Activated T-helper 2 cell treated with anti-CD3 and anti-CD28 coated beads, Interferon-gamma antibody, Interleukin-2, Interleukin-4, amounts not matched to agents 10 μg/mL and 5 μg/mL and 100 μg/mL, durations not matched to agents 14 hours and 24 hours and 36 hours (primary cell): Measurements from ENCODE around the gene ZBTB12. TPM values are rescaled to one million over a fixed set of nuclear protein-coding genes. Genes with fewer than 3 reads are reported as not detected.
"Not testable (repeated sequence)": the region's sequence is repeated elsewhere in the genome, so short reads cannot be mapped to it uniquely, and the experiment has no call there.

Experiments used
- DNase-seq: peaks from one replicate; pipeline ENCODE4 v3.0.0; 2021; ENCODE audit warnings: low spot score
- H3K27ac Mint-ChIP-seq: one replicate; pipeline ENCODE4 v1.8.0; 2021; ENCODE audit warnings: mixed read lengths
- H3K27me3 Mint-ChIP-seq: one replicate; pipeline ENCODE4 v1.8.0; 2021; ENCODE audit warnings: low read depth, mixed read lengths
- H3K36me3 Mint-ChIP-seq: one replicate; pipeline ENCODE4 v1.8.0; 2021; ENCODE audit warnings: low read depth, mixed read lengths
- H3K4me1 Mint-ChIP-seq: one replicate; pipeline ENCODE4 v1.8.0; 2021; ENCODE audit warnings: low read depth, mixed read lengths
- H3K4me3 Mint-ChIP-seq: one replicate; pipeline ENCODE4 v1.8.0; 2021; ENCODE audit warnings: low read depth, mild to moderate bottlenecking, moderate library complexity, mixed read lengths
- H3K9me3 Mint-ChIP-seq: one replicate; pipeline ENCODE4 v1.8.0; 2021; ENCODE audit warnings: mixed read lengths
- intact Hi-C: fragments of 100-400 bp; cut with micrococcal nuclease; formaldehyde crosslinking; loops from one replicate; pipeline ENCODE4 v1.15.1; 2023
- total RNA-seq: library from RNA; stranded (reverse); gene quantifications from 2 replicates; pipeline ENCODE4 v1.2.3, GENCODE V29; 2022

ZBTB12 gene
- total RNA-seq, 1 donor from 2014 or later: 4.9 TPM

- intact Hi-C loops: no loop called here
- H3K4me1 Mint-ChIP-seq: peaks cover 6% of the 10 kb centered on the region
- no peak overlapping the region for H3K27ac Mint-ChIP-seq
- no peaks in the 10 kb centered on the region for H3K9me3 Mint-ChIP-seq
- H3K27me3 Mint-ChIP-seq: peaks cover 2% of the 10 kb centered on the region
- DNase-seq: no peak
- H3K36me3 Mint-ChIP-seq: peaks cover 6% of the 10 kb centered on the region
- H3K4me3 Mint-ChIP-seq: no peak overlapping the region
Observed at GRCh38 chr6:31874836-31875572, 26.9 kb downstream of the ZBTB12 start.

- intact Hi-C loops: no loop called here
- H3K4me1 Mint-ChIP-seq: peaks cover 6% of the 10 kb centered on the region
- H3K4me3 Mint-ChIP-seq: no peak overlapping the region
- DNase-seq: no peak
- no peak overlapping the region for H3K27ac Mint-ChIP-seq
- H3K9me3 Mint-ChIP-seq: no peaks in the 10 kb centered on the region
- no peaks in the 10 kb centered on the region for H3K36me3 Mint-ChIP-seq
- peaks cover 2% of the 10 kb centered on the region for H3K27me3 Mint-ChIP-seq
Observed at GRCh38 chr6:31874084-31874670, 27.7 kb downstream of the ZBTB12 start.

- H3K36me3 Mint-ChIP-seq: no peaks in the 10 kb centered on the region
- no peaks in the 10 kb centered on the region for H3K9me3 Mint-ChIP-seq
- intact Hi-C loops: no loop called here
- peaks cover 2% of the 10 kb centered on the region for H3K27me3 Mint-ChIP-seq
- no peak for DNase-seq
- H3K4me3 Mint-ChIP-seq: no peak overlapping the region
- H3K4me1 Mint-ChIP-seq: peaks cover 6% of the 10 kb centered on the region
- H3K27ac Mint-ChIP-seq: no peak overlapping the region
Observed at GRCh38 chr6:31871046-31871659, 30.7 kb downstream of the ZBTB12 start.

- H3K9me3 Mint-ChIP-seq: no peaks in the 10 kb centered on the region
- H3K4me1 Mint-ChIP-seq: peaks cover 2% of the 10 kb centered on the region
- peaks cover 2% of the 10 kb centered on the region for H3K27me3 Mint-ChIP-seq
- H3K36me3 Mint-ChIP-seq: no peaks in the 10 kb centered on the region
- DNase-seq: no peak
- H3K4me3 Mint-ChIP-seq: no peak overlapping the region
- intact Hi-C loops: no loop called here
- H3K27ac Mint-ChIP-seq: no peak overlapping the region
Observed at GRCh38 chr6:31870385-31870921, 31.4 kb downstream of the ZBTB12 start.

- H3K27me3 Mint-ChIP-seq: peaks cover 2% of the 10 kb centered on the region
- no peak for DNase-seq
- peaks cover 5% of the 10 kb centered on the region for H3K4me1 Mint-ChIP-seq
- intact Hi-C loops: no loop called here
- no peak overlapping the region for H3K27ac Mint-ChIP-seq
- H3K9me3 Mint-ChIP-seq: no peaks in the 10 kb centered on the region
- no peaks in the 10 kb centered on the region for H3K36me3 Mint-ChIP-seq
- H3K4me3 Mint-ChIP-seq: no peak overlapping the region
Observed at GRCh38 chr6:31869343-31869742, 32.5 kb downstream of the ZBTB12 start.

GRCh38 chr6:31868658-31868971 lies 33.3 kb downstream of the ZBTB12 start:
- H3K4me3 Mint-ChIP-seq, H3K27me3 Mint-ChIP-seq, intact Hi-C loops, H3K27ac Mint-ChIP-seq, H3K9me3 Mint-ChIP-seq, H3K36me3 Mint-ChIP-seq, H3K4me1 Mint-ChIP-seq, DNase-seq: not testable (repeated sequence)

- Mint-ChIP-seq H3K27ac (no peak overlapping the region), H3K4me1 (peaks cover 13% of the 10 kb centered on the region), H3K36me3 (no peaks in the 10 kb centered on the region), H3K4me3 (peak overlapping the region; percentile 38), H3K27me3 (no peaks in the 10 kb centered on the region), H3K9me3 (no peaks in the 10 kb centered on the region)
- intact Hi-C loops: no loop called here
- no peak for DNase-seq
Observed at GRCh38 chr6:31865205-31866118, 36.4 kb downstream of the ZBTB12 start.

GRCh38 chr6:31864818-31865204 lies 37.1 kb downstream of the ZBTB12 start:
- no peaks in the 10 kb centered on the region for H3K9me3 Mint-ChIP-seq
- H3K4me1 Mint-ChIP-seq: peaks cover 13% of the 10 kb centered on the region
- H3K27me3 Mint-ChIP-seq: no peaks in the 10 kb centered on the region
- peak overlapping the region; percentile 38 for H3K4me3 Mint-ChIP-seq
- no peak for DNase-seq
- intact Hi-C loops: loop anchor here (5.0 kb wide), 1 partner anchor 43 kb away; no protein-coding TSS in a partner anchor
- H3K36me3 Mint-ChIP-seq: peaks cover 4% of the 10 kb centered on the region
- H3K27ac Mint-ChIP-seq: no peak overlapping the region

GRCh38 chr6:31864123-31864562 lies 37.7 kb downstream of the ZBTB12 start:
- Mint-ChIP-seq H3K4me1 (peaks cover 13% of the 10 kb centered on the region), H3K27ac (peak overlapping the region; percentile 93), H3K4me3 (peak overlapping the region; percentile 97)
- intact Hi-C loops: loop anchor here (5.0 kb wide), 1 partner anchor 42 kb away; no protein-coding TSS in a partner anchor
- DNase-seq, H3K27me3 Mint-ChIP-seq, H3K9me3 Mint-ChIP-seq, H3K36me3 Mint-ChIP-seq: not testable (repeated sequence)

- peak within 1 kb of the TSS; percentile 93 for H3K27ac Mint-ChIP-seq
- peaks cover 13% of the 10 kb centered on the region for H3K36me3 Mint-ChIP-seq
- peaks cover 13% of the 10 kb centered on the region for H3K4me1 Mint-ChIP-seq
- intact Hi-C loops: loop anchor here (1.0 to 5.0 kb wide), 5 partner anchors 28 to 242 kb away; partner anchors contain the start of genes EHMT2 and PRRC2A
- peak within 1 kb of the TSS; percentile 97 for H3K4me3 Mint-ChIP-seq
- DNase-seq: peak; percentile 100
- no peaks in the 10 kb centered on the region for H3K27me3 Mint-ChIP-seq
- no peaks in the 10 kb centered on the region for H3K9me3 Mint-ChIP-seq
Observed at GRCh38 chr6:31862344-31863235, 39.3 kb downstream of the ZBTB12 start, which contains the start of gene NEU1. Gene NEU1 (minus strand): TSS chr6:31862821. CDS start chr6:31862776, 45 bp downstream.

GRCh38 chr6:31861919-31862343 lies 40.0 kb downstream of the ZBTB12 start:
- H3K9me3 Mint-ChIP-seq: no peaks in the 10 kb centered on the region
- DNase-seq: no peak
- peak overlapping the region; percentile 97 for H3K4me3 Mint-ChIP-seq
- H3K36me3 Mint-ChIP-seq: peaks cover 13% of the 10 kb centered on the region
- intact Hi-C loops: loop anchor here (2.0 to 5.0 kb wide), 2 partner anchors 35 to 40 kb away; partner anchors contain the start of gene EHMT2
- peaks cover 13% of the 10 kb centered on the region for H3K4me1 Mint-ChIP-seq
- no peaks in the 10 kb centered on the region for H3K27me3 Mint-ChIP-seq
- peak overlapping the region; percentile 93 for H3K27ac Mint-ChIP-seq
